CD14-positive monocyte (primary cell): Measurements from ENCODE around the gene SFXN2. TPM values are rescaled to one million over a fixed set of nuclear protein-coding genes. Genes with fewer than 3 reads are reported as not detected.

Experiments used
- DNase-seq, 3 donors: peaks; one replicate each; pipeline ENCODE4 v3.0.0-alpha.2; 2011 to 2022
- H2AFZ ChIP-seq: 2 replicates; pipeline ENCODE4 v1.6.0; 2012; ENCODE audit warnings: mild to moderate bottlenecking, low read depth, low read length, inconsistent platforms; ENCODE audit not compliant: insufficient read depth, poor library complexity, severe bottlenecking
- H3K27ac ChIP-seq, 2 donors: 1 replicate in 1 of 2; 2 replicates in 1 of 2; pipeline ENCODE4 v1.5.1; 2012 to 2013; ENCODE audit warnings: low read length in 2 of 2, control low read depth in 1 of 2, inconsistent platforms in 1 of 2, low read depth in 1 of 2, mild to moderate bottlenecking in 1 of 2
- H3K27me3 ChIP-seq, 2 donors: one replicate each; pipeline versions ENCODE4 v1.6.0 to v1.6.1; 2011 to 2013; ENCODE audit warnings: low read length in 2 of 2; ENCODE audit not compliant: control insufficient read depth in 2 of 2, insufficient read depth in 2 of 2
- H3K36me3 ChIP-seq, 2 donors: replicated peaks in 1 of 2; 1 replicate in 1 of 2; 2 replicates in 1 of 2; pipeline versions ENCODE4 v1.5.1 to v1.6.1; 2012 to 2013; ENCODE audit warnings: low read length in 2 of 2, control low read depth in 1 of 2, inconsistent platforms in 1 of 2, mild to moderate bottlenecking in 1 of 2; ENCODE audit not compliant: insufficient read depth in 2 of 2, control insufficient read depth in 1 of 2
- H3K4me1 ChIP-seq, 2 donors: 1 replicate in 1 of 2; 2 replicates in 1 of 2; pipeline versions ENCODE4 v1.5.1 to v1.6.1; 2012 to 2013; ENCODE audit warnings: low read length in 2 of 2, control low read depth in 1 of 2, inconsistent platforms in 1 of 2, mild to moderate bottlenecking in 1 of 2, moderate library complexity in 1 of 2; ENCODE audit not compliant: insufficient read depth in 2 of 2, control insufficient read depth in 1 of 2
- H3K4me2 ChIP-seq: replicated peaks from 2 replicates; pipeline ENCODE3; 2012; ENCODE audit warnings: low read length, moderate library complexity, mild to moderate bottlenecking; ENCODE audit not compliant: poor library complexity, severe bottlenecking; ENCODE audit errors: extremely low read depth
- H3K4me3 ChIP-seq, 3 experiments: fragments of 200-600 bp in 1 of 3; sonication (generic) in 1 of 3; replicated peaks in 1 of 3; 1 replicate in 2 of 3; 2 replicates in 1 of 3; pipeline ENCODE4 v1.5.1; 2011 to 2013; ENCODE audit warnings: low read length in 3 of 3, mild to moderate bottlenecking in 3 of 3, control low read depth in 2 of 3, low read depth in 2 of 3, inconsistent platforms in 1 of 3, moderate library complexity in 1 of 3
- H3K79me2 ChIP-seq: 2 replicates; pipeline ENCODE4 v1.6.0; 2012; ENCODE audit warnings: mild to moderate bottlenecking, control low read depth, inconsistent platforms, low read length, moderate library complexity; ENCODE audit not compliant: insufficient read depth
- H3K9ac ChIP-seq: 2 replicates; pipeline ENCODE4 v1.6.0; 2017; ENCODE audit warnings: low read length, mild to moderate bottlenecking; ENCODE audit not compliant: insufficient read depth, poor library complexity, severe bottlenecking
- H3K9me3 ChIP-seq, 2 donors: replicated peaks in 1 of 2; 1 replicate in 1 of 2; 2 replicates in 1 of 2; pipeline versions ENCODE4 v1.5.1 to v1.6.1; 2012 to 2013; ENCODE audit warnings: low read length in 2 of 2, control low read depth in 1 of 2; ENCODE audit not compliant: control insufficient read depth in 1 of 2, insufficient read depth in 1 of 2
- H4K20me1 ChIP-seq: 2 replicates; pipeline ENCODE4 v1.6.0; 2012; ENCODE audit warnings: mild to moderate bottlenecking, low read length, control low read depth, moderate library complexity; ENCODE audit not compliant: insufficient read depth
- H3K27ac Mint-ChIP-seq, 7 donors: one replicate each; pipeline ENCODE4 v1.8.0; 2020; ENCODE audit warnings: mild to moderate bottlenecking in 7 of 7, mixed read lengths in 7 of 7, moderate library complexity in 6 of 7, inconsistent platforms in 2 of 7
- H3K27me3 Mint-ChIP-seq, 3 donors: one replicate each; pipeline ENCODE4 v1.8.0; 2021 to 2022; ENCODE audit warnings: low read depth in 3 of 3, mild to moderate bottlenecking in 3 of 3, mixed read lengths in 3 of 3, moderate library complexity in 3 of 3, inconsistent platforms in 1 of 3
- H3K36me3 Mint-ChIP-seq, 2 donors: one replicate each; pipeline ENCODE4 v1.8.0; 2020; ENCODE audit warnings: mixed read lengths in 2 of 2, inconsistent platforms in 1 of 2, mild to moderate bottlenecking in 1 of 2
- H3K4me1 Mint-ChIP-seq: one replicate; pipeline ENCODE4 v1.8.0; 2020; ENCODE audit warnings: mild to moderate bottlenecking, mixed read lengths
- H3K4me3 Mint-ChIP-seq, 2 donors: one replicate each; pipeline ENCODE4 v1.8.0; 2020; ENCODE audit warnings: mild to moderate bottlenecking in 2 of 2, mixed read lengths in 2 of 2, moderate library complexity in 1 of 2
- H3K9me3 Mint-ChIP-seq, 7 donors: one replicate each; pipeline ENCODE4 v1.8.0; 2020 to 2022; ENCODE audit warnings: mixed read lengths in 7 of 7, mild to moderate bottlenecking in 6 of 7, moderate library complexity in 6 of 7, inconsistent platforms in 2 of 7
- WGBS: methylation state at CpG from one replicate; pipeline ENCODE4 v1.1.5; 2013; ENCODE audit warnings: missing lambda C conversion rate; ENCODE audit not compliant: insufficient coverage; 5-methylcytosine and 5-hydroxymethylcytosine counted together
- intact Hi-C, 2 donors: fragments of 100-400 bp; cut with micrococcal nuclease; formaldehyde crosslinking; loops; one replicate each; pipeline versions ENCODE4 v1.15.0 to v1.15.1; 2023
- polyA plus RNA-seq, 3 donors: library from polyadenylated mRNA; depleted of rRNA in 1 of 3; unstranded in 2 of 3; stranded (reverse) in 1 of 3; fragments of 300-500 nt in 2 of 3; fragments of >200 nt in 1 of 3; fragmentation: Illumina TruSeq in 2 of 3; gene quantifications; 1 replicate in 2 of 3; 2 replicates in 1 of 3; pipeline ENCODE4 v1.2.3, GENCODE V29; 2012 to 2021
- TF ChIP-seq, protein P1 (sequence below): fragments of 200-600 bp; IDR thresholded peaks from one replicate; pipeline ENCODE4 v1.8.0; 2022; ENCODE audit warnings: antibody characterized with exemption, mild to moderate bottlenecking

The SFXN2 gene
- polyA plus RNA-seq, 3 donors, result 1.3 to 2.0 (median 1.8) TPM

DNA sequence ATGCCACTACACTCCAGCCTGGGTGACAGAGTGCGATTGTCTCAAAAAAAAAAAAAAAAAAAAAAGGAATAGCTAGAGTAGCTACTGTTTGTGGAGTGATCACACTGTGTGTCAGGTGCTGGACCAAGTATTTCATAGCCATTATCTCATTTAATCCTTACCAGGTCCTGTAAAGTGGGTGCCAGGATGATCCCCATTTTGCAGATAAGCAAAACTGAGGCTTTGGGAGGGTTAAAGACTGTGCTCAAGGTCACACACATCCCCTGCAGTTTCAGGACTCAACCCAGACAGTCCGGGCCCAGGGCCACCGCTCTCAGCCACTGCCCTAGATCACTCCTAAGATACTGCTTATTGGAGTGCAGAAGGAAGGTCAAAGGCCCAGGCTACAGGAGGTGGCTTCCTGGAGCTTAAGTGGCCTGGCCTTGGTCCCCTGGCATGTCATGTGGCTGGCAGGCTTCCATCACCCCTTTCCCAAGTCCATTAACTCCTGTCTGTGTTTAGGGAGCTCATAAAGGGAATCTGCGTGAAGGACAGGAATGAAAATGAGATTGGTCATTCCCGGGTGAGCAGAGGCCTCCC, 16.9 kb downstream of the SFXN2 start:
- H3K4me2 ChIP-seq, result no peak overlapping the region
- TF ChIP-seq, protein P1, sequence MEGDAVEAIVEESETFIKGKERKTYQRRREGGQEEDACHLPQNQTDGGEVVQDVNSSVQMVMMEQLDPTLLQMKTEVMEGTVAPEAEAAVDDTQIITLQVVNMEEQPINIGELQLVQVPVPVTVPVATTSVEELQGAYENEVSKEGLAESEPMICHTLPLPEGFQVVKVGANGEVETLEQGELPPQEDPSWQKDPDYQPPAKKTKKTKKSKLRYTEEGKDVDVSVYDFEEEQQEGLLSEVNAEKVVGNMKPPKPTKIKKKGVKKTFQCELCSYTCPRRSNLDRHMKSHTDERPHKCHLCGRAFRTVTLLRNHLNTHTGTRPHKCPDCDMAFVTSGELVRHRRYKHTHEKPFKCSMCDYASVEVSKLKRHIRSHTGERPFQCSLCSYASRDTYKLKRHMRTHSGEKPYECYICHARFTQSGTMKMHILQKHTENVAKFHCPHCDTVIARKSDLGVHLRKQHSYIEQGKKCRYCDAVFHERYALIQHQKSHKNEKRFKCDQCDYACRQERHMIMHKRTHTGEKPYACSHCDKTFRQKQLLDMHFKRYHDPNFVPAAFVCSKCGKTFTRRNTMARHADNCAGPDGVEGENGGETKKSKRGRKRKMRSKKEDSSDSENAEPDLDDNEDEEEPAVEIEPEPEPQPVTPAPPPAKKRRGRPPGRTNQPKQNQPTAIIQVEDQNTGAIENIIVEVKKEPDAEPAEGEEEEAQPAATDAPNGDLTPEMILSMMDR, result no peak
- H3K27me3 ChIP-seq, result no peaks in the 10 kb centered on the region
- peaks cover 17% of the 10 kb centered on the region for H3K4me1 Mint-ChIP-seq
- H4K20me1 ChIP-seq, result no peaks in the 10 kb centered on the region
- no peak overlapping the region for H3K9ac ChIP-seq
- H3K36me3 ChIP-seq, result no peaks in the 10 kb centered on the region
- H3K9me3 Mint-ChIP-seq, result no peaks in the 10 kb centered on the region
- no peak overlapping the region for H3K4me3 Mint-ChIP-seq
- intact Hi-C loops, result no loop called here
- H3K27ac ChIP-seq, result no peak overlapping the region
- H3K79me2 ChIP-seq, result no peaks in the 10 kb centered on the region
- no peaks in the 10 kb centered on the region for H3K9me3 ChIP-seq
- no peak overlapping the region for H3K4me3 ChIP-seq
- H3K27ac Mint-ChIP-seq, result no peak overlapping the region
- 100% methylated on average over 2 of the region's 5 CpGs for WGBS
- DNase-seq, result no peak
- H3K4me1 ChIP-seq, result no peaks in the 10 kb centered on the region
- H2AFZ ChIP-seq, result no peak overlapping the region
- H3K36me3 Mint-ChIP-seq, result peaks cover 22 to 36% of the 10 kb centered on the region in 2 donors
- peaks cover 0 to 4% (median 2%) of the 10 kb centered on the region in 3 donors for H3K27me3 Mint-ChIP-seq

DNA sequence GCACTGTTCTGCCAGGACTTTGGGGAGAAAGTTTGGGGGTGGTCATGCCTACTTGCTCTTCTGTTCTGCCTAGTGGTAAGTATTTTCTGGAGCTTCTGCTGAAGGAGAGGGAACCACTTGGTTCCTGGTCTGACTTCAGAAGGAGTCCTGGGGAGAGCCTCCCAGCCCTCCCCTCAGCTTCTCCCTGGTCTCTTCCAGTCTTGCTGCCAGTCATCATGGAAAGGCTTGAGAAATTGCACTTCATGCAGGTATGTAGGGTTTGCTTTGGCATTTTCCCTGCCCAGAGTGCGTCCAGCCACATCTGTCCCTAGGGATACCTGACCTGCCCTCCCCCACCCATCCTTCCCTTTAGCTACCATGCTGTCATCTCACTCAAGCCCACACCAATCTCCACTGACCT, 18.2 kb downstream of the SFXN2 start:
- Mint-ChIP-seq H3K27me3 (peaks cover 0 to 4% (median 2%) of the 10 kb centered on the region in 3 donors), H3K36me3 (peaks cover 17 to 26% of the 10 kb centered on the region in 2 donors), H3K9me3 (no peaks in the 10 kb centered on the region), H3K4me1 (peaks cover 8% of the 10 kb centered on the region), H3K27ac (no peak overlapping the region), H3K4me3 (no peak overlapping the region)
- no peak overlapping the region for H3K4me2 ChIP-seq
- H3K9me3 ChIP-seq, result no peaks in the 10 kb centered on the region
- no peak overlapping the region for H3K9ac ChIP-seq
- intact Hi-C loops, result no loop called here
- no peak overlapping the region for H3K4me3 ChIP-seq
- no peaks in the 10 kb centered on the region for H3K27me3 ChIP-seq
- H3K4me1 ChIP-seq, result no peaks in the 10 kb centered on the region
- no peak overlapping the region for H3K27ac ChIP-seq
- TF ChIP-seq, protein P1, result no peak
- WGBS, result no CpG with 5 or more reads among the region's 1 CpG
- no peaks in the 10 kb centered on the region for H4K20me1 ChIP-seq
- no peak overlapping the region for H2AFZ ChIP-seq
- H3K36me3 ChIP-seq, result no peaks in the 10 kb centered on the region
- no peaks in the 10 kb centered on the region for H3K79me2 ChIP-seq
- no peak for DNase-seq
